ENCODE results near the gene FAS. TPM values are rescaled to one million over a fixed set of nuclear protein-coding genes. Genes with fewer than 3 reads are reported as not detected.

Gene FAS
- total and polyA plus RNA-seq, 2 experiments from 2014 or later: 3.1 to 4.3 TPM

DNA sequence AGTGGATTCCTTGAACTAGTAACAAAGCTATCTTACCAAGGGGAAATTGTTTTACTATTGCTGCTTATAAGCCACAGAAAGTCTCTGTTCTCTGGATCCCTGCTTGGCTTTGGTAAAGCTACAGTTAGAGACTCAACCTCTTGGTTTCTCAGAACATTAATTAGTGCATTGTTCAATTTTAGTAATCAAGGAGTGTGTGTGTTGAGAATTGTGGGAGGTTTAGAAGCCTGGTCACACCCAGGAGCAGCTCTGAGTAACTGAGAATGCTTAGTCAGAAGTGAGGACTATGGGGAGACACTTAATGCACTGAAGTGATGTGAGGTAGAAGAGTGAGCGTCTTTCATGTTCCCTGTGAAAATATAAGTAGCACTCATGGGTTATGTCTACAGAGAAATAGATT, 29.8 kb upstream of the FAS start:
- Histone ChIP-seq H3K4me1 (ENCODE audit: insufficient read depth) (no peaks in the 10 kb centered on the region), H2AFZ (no peak overlapping the region), H3K36me3 (ENCODE audit: insufficient read depth) (no peaks in the 10 kb centered on the region), H4K20me1 (replicated peaks; ENCODE audit: insufficient read depth) (no peaks in the 10 kb centered on the region), H3K27me3 (ENCODE audit: insufficient read depth) (no peaks in the 10 kb centered on the region), H3K79me2 (replicated peaks; ENCODE audit: insufficient read depth) (no peaks in the 10 kb centered on the region), H3F3A (replicated peaks; ENCODE audit: low read depth) (no peaks in the 10 kb centered on the region), H3K4me2 (no peak overlapping the region), H3K27ac (ENCODE audit: low read depth) (no peak overlapping the region), H3K4me3 (no peak overlapping the region), H3K9me2 (ENCODE audit: insufficient read depth) (no peaks in the 10 kb centered on the region)
- peaks cover 4% of the 10 kb centered on the region; the same call in 2 of the 3 replicates for H3K4me1 Mint-ChIP-seq
- ATAC-seq (no peak), DNase-seq (ENCODE audit: low spot score) (no peak)
- no peaks in the 10 kb centered on the region for H3K36me3 Mint-ChIP-seq (ENCODE audit: low read depth)
- no peak overlapping the region for H3K27ac Mint-ChIP-seq
- H3K9me3 Mint-ChIP-seq: no peaks in the 10 kb centered on the region
- no peak overlapping the region for H3K4me3 Mint-ChIP-seq
- H3K27me3 Mint-ChIP-seq (ENCODE audit: insufficient read depth, low read depth, poor library complexity): no peaks in the 10 kb centered on the region
- TF ChIP-seq ZNF331 (CRISPR knock-in tag; IDR thresholded peaks at IDR 0.05; ENCODE audit: low read depth) (no peak), JUNB (IDR thresholded peaks at IDR 0.05; ENCODE audit: unreplicated experiment) (no peak), NANOG (IDR thresholded peaks at IDR 0.05; ENCODE audit: borderline replicate concordance) (no peak), CREB1 (CRISPR knock-in tag; IDR thresholded peaks at IDR 0.05; ENCODE audit: low read depth) (no peak), POLR2AphosphoS5 (IDR thresholded peaks at IDR 0.05; ENCODE audit: low read depth) (no peak), EZH2phosphoT487 (IDR thresholded peaks at IDR 0.05; ENCODE audit: unreplicated experiment) (no peak), STAT1 (IDR thresholded peaks at IDR 0.05; ENCODE audit: unreplicated experiment) (no peak), EZH2 (IDR thresholded peaks at IDR 0.05; ENCODE audit: low read depth, unreplicated experiment) (no peak), ZNF114 (CRISPR knock-in tag; IDR thresholded peaks at IDR 0.05) (no peak)
- TF ChIP-seq, protein P1, sequence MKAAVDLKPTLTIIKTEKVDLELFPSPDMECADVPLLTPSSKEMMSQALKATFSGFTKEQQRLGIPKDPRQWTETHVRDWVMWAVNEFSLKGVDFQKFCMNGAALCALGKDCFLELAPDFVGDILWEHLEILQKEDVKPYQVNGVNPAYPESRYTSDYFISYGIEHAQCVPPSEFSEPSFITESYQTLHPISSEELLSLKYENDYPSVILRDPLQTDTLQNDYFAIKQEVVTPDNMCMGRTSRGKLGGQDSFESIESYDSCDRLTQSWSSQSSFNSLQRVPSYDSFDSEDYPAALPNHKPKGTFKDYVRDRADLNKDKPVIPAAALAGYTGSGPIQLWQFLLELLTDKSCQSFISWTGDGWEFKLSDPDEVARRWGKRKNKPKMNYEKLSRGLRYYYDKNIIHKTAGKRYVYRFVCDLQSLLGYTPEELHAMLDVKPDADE (IDR thresholded peaks at IDR 0.05): no peak
- TF ChIP-seq, protein P2, sequence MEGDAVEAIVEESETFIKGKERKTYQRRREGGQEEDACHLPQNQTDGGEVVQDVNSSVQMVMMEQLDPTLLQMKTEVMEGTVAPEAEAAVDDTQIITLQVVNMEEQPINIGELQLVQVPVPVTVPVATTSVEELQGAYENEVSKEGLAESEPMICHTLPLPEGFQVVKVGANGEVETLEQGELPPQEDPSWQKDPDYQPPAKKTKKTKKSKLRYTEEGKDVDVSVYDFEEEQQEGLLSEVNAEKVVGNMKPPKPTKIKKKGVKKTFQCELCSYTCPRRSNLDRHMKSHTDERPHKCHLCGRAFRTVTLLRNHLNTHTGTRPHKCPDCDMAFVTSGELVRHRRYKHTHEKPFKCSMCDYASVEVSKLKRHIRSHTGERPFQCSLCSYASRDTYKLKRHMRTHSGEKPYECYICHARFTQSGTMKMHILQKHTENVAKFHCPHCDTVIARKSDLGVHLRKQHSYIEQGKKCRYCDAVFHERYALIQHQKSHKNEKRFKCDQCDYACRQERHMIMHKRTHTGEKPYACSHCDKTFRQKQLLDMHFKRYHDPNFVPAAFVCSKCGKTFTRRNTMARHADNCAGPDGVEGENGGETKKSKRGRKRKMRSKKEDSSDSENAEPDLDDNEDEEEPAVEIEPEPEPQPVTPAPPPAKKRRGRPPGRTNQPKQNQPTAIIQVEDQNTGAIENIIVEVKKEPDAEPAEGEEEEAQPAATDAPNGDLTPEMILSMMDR (conservative IDR thresholded peaks at IDR 0.05; ENCODE audit: low read depth in 2 of 2): no peak
- TF ChIP-seq, protein P3, sequence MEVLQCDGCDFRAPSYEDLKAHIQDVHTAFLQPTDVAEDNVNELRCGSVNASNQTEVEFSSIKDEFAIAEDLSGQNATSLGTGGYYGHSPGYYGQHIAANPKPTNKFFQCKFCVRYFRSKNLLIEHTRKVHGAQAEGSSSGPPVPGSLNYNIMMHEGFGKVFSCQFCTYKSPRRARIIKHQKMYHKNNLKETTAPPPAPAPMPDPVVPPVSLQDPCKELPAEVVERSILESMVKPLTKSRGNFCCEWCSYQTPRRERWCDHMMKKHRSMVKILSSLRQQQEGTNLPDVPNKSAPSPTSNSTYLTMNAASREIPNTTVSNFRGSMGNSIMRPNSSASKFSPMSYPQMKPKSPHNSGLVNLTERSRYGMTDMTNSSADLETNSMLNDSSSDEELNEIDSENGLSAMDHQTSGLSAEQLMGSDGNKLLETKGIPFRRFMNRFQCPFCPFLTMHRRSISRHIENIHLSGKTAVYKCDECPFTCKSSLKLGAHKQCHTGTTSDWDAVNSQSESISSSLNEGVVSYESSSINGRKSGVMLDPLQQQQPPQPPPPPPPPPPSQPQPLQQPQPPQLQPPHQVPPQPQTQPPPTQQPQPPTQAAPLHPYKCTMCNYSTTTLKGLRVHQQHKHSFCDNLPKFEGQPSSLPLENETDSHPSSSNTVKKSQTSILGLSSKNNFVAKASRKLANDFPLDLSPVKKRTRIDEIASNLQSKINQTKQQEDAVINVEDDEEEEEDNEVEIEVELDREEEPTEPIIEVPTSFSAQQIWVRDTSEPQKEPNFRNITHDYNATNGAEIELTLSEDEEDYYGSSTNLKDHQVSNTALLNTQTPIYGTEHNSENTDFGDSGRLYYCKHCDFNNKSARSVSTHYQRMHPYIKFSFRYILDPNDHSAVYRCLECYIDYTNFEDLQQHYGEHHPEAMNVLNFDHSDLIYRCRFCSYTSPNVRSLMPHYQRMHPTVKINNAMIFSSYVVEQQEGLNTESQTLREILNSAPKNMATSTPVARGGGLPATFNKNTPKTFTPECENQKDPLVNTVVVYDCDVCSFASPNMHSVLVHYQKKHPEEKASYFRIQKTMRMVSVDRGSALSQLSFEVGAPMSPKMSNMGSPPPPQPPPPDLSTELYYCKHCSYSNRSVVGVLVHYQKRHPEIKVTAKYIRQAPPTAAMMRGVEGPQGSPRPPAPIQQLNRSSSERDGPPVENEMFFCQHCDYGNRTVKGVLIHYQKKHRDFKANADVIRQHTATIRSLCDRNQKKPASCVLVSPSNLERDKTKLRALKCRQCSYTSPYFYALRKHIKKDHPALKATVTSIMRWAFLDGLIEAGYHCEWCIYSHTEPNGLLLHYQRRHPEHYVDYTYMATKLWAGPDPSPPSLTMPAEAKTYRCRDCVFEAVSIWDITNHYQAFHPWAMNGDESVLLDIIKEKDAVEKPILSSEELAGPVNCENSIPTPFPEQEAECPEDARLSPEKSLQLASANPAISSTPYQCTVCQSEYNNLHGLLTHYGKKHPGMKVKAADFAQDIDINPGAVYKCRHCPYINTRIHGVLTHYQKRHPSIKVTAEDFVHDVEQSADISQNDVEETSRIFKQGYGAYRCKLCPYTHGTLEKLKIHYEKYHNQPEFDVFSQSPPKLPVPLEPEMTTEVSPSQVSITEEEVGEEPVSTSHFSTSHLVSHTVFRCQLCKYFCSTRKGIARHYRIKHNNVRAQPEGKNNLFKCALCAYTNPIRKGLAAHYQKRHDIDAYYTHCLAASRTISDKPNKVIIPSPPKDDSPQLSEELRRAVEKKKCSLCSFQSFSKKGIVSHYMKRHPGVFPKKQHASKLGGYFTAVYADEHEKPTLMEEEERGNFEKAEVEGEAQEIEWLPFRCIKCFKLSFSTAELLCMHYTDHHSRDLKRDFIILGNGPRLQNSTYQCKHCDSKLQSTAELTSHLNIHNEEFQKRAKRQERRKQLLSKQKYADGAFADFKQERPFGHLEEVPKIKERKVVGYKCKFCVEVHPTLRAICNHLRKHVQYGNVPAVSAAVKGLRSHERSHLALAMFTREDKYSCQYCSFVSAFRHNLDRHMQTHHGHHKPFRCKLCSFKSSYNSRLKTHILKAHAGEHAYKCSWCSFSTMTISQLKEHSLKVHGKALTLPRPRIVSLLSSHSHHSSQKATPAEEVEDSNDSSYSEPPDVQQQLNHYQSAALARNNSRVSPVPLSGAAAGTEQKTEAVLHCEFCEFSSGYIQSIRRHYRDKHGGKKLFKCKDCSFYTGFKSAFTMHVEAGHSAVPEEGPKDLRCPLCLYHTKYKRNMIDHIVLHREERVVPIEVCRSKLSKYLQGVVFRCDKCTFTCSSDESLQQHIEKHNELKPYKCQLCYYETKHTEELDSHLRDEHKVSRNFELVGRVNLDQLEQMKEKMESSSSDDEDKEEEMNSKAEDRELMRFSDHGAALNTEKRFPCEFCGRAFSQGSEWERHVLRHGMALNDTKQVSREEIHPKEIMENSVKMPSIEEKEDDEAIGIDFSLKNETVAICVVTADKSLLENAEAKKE (CRISPR knock-in tag; IDR thresholded peaks at IDR 0.05): no peak
- TF ChIP-seq, protein P4, sequence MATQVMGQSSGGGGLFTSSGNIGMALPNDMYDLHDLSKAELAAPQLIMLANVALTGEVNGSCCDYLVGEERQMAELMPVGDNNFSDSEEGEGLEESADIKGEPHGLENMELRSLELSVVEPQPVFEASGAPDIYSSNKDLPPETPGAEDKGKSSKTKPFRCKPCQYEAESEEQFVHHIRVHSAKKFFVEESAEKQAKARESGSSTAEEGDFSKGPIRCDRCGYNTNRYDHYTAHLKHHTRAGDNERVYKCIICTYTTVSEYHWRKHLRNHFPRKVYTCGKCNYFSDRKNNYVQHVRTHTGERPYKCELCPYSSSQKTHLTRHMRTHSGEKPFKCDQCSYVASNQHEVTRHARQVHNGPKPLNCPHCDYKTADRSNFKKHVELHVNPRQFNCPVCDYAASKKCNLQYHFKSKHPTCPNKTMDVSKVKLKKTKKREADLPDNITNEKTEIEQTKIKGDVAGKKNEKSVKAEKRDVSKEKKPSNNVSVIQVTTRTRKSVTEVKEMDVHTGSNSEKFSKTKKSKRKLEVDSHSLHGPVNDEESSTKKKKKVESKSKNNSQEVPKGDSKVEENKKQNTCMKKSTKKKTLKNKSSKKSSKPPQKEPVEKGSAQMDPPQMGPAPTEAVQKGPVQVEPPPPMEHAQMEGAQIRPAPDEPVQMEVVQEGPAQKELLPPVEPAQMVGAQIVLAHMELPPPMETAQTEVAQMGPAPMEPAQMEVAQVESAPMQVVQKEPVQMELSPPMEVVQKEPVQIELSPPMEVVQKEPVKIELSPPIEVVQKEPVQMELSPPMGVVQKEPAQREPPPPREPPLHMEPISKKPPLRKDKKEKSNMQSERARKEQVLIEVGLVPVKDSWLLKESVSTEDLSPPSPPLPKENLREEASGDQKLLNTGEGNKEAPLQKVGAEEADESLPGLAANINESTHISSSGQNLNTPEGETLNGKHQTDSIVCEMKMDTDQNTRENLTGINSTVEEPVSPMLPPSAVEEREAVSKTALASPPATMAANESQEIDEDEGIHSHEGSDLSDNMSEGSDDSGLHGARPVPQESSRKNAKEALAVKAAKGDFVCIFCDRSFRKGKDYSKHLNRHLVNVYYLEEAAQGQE (IDR thresholded peaks at IDR 0.05; ENCODE audit: unreplicated experiment): no peak
